BJ (cell line): ENCODE results near the gene GPR107. TPM values are rescaled to one million over a fixed set of nuclear protein-coding genes. Genes with fewer than 3 reads are reported as not detected.
"Not testable (repeated sequence)": the region's sequence is repeated elsewhere in the genome, so short reads cannot be mapped to it uniquely, and the experiment has no call there.

Source experiments
- CTCF ChIA-PET: fragments of 350-600 bp; formaldehyde crosslinking; extraction: SDS; loops from one replicate; lab custom pipeline; 2021; ENCODE audit warnings: antibody characterized with exemption, inconsistent platforms; lab: Yijun Ruan, JAX
- POLR2A ChIA-PET: fragments of 300-600 bp; sonication (Branson Sonifier 250); formaldehyde crosslinking; extraction: SDS; loops from one replicate; lab custom pipeline; 2021; ENCODE audit warnings: antibody characterized with exemption; lab: Charles Lee
- DNase-seq: peaks from one replicate; pipeline ENCODE4 v3.0.0-alpha.2; 2011; ENCODE audit warnings: low read depth
- H3K27me3 ChIP-seq: 2 replicates; pipeline ENCODE4 v1.6.0; 2011; ENCODE audit warnings: low read length; ENCODE audit not compliant: control insufficient read depth, insufficient read depth
- H3K36me3 ChIP-seq: 2 replicates; pipeline ENCODE4 v1.5.1; 2011; ENCODE audit warnings: low read length; ENCODE audit not compliant: control insufficient read depth, insufficient read depth
- H3K4me3 ChIP-seq: 2 replicates; pipeline ENCODE4 v1.5.1; 2011; ENCODE audit warnings: low read depth, mild to moderate bottlenecking, control low read depth, low read length
- CTCF ChIP-seq: IDR thresholded peaks from 2 replicates; pipeline ENCODE4 v1.5.1; 2011; ENCODE audit warnings: low read depth, mild to moderate bottlenecking, control low read depth, inconsistent platforms, low read length, moderate library complexity; ENCODE audit not compliant: insufficient read depth
- polyA plus RNA-seq: library from polyadenylated mRNA; depleted of rRNA; stranded (reverse); fragments of >200 nt; gene quantifications from 2 replicates; pipeline ENCODE4 v1.2.3, GENCODE V29; 2011

The GPR107 gene
- polyA plus RNA-seq, 1 experiment = 32.5 TPM

- DNase-seq = no peak
- TF ChIP-seq CTCF = no peak
- no peak overlapping the region for H3K4me3 ChIP-seq
- no peaks in the 10 kb centered on the region for H3K27me3 ChIP-seq
- ChIA-PET POLR2A (no interaction called here), CTCF (no interaction called here)
- H3K36me3 ChIP-seq = no peaks in the 10 kb centered on the region
Measured at GRCh38 chr9:130018265-130018664, 35.4 kb upstream of the GPR107 start.

GRCh38 chr9:130020618-130021017, 33.1 kb upstream of the GPR107 start:
- POLR2A ChIA-PET = interaction anchor here (0.6 kb wide), 1 partner anchor 12 kb away, joined by 3 read pairs; no protein-coding TSS in a partner anchor

GRCh38 chr9:130021123-130021522, 32.6 kb upstream of the GPR107 start:
- CTCF ChIA-PET = no interaction called here

More at GRCh38 chr9:130020618-130021017, 33.1 kb upstream of the GPR107 start:
- TF ChIP-seq CTCF = no peak
- CTCF ChIA-PET = interaction anchor here (0.9 kb wide), 1 partner anchor 20 kb away, joined by 3 read pairs; no protein-coding TSS in a partner anchor
- Histone ChIP-seq H3K36me3 (no peaks in the 10 kb centered on the region), H3K4me3 (no peak overlapping the region), H3K27me3 (no peaks in the 10 kb centered on the region)
- no peak for DNase-seq

GRCh38 chr9:130021842-130022241, 31.9 kb upstream of the GPR107 start:
- H3K4me3 ChIP-seq, H3K27me3 ChIP-seq, H3K36me3 ChIP-seq, POLR2A ChIA-PET, DNase-seq: not testable (repeated sequence)
- CTCF ChIA-PET = interaction anchor here (0.6 kb wide), 1 partner anchor 14 kb away, joined by 3 read pairs; no protein-coding TSS in a partner anchor

More at GRCh38 chr9:130021123-130021522, 32.6 kb upstream of the GPR107 start:
- H3K36me3 ChIP-seq = no peaks in the 10 kb centered on the region
- H3K4me3 ChIP-seq = no peak overlapping the region
- POLR2A ChIA-PET = no interaction called here
- DNase-seq = no peak
- H3K27me3 ChIP-seq = no peaks in the 10 kb centered on the region
- TF ChIP-seq CTCF = no peak

- H3K36me3 ChIP-seq = no peaks in the 10 kb centered on the region
- H3K4me3 ChIP-seq = no peak overlapping the region
- H3K27me3 ChIP-seq = no peaks in the 10 kb centered on the region
- no peak for TF ChIP-seq CTCF
- DNase-seq = no peak
- ChIA-PET POLR2A (no interaction called here), CTCF (interaction anchor here (0.6 to 1.5 kb wide), 2 partner anchors 14 to 138 kb away, joined by 3 to 4 read pairs; no protein-coding TSS in a partner anchor)
Measured at GRCh38 chr9:130022566-130023143, 31.1 kb upstream of the GPR107 start.
